Keratinocyte (primary cell): ENCODE measurements around the gene AK9. TPM values are rescaled to one million over a fixed set of nuclear protein-coding genes. Genes with fewer than 3 reads are reported as not detected.

Experiments used
- DNase-seq: peaks from one replicate; pipeline ENCODE4 v3.0.0-alpha.2; 2011; ENCODE audit warnings: low read depth, missing footprints, low spot score
- FAIRE-seq: peaks from 2 replicates; lab custom pipeline; 2011; peaks lifted over from hg19 to GRCh38; lab: Jason Lieb, UNC
- H2AFZ ChIP-seq: 2 replicates; pipeline ENCODE4 v1.6.0; 2012; ENCODE audit warnings: low read length, control low read depth, inconsistent platforms; ENCODE audit not compliant: control insufficient read depth
- H3K27ac ChIP-seq: 2 replicates; pipeline ENCODE4 v1.5.1; 2011; ENCODE audit warnings: low read length; ENCODE audit not compliant: control insufficient read depth, insufficient read depth
- H3K27me3 ChIP-seq: 3 replicates; pipeline ENCODE4 v1.6.0; 2011; ENCODE audit warnings: low read length; ENCODE audit not compliant: control insufficient read depth, insufficient read depth; ENCODE audit errors: extremely low read depth
- H3K36me3 ChIP-seq, 2 experiments: 2 replicates in 1 of 2; 3 replicates in 1 of 2; pipeline ENCODE4 v1.5.1; 2011; ENCODE audit warnings: low read length in 2 of 2, mild to moderate bottlenecking in 1 of 2; ENCODE audit not compliant: control insufficient read depth in 2 of 2, insufficient read depth in 2 of 2; ENCODE audit errors: extremely low read depth in 1 of 2
- H3K4me1 ChIP-seq: 3 replicates; pipeline ENCODE4 v1.5.1; 2011; ENCODE audit warnings: low read length; ENCODE audit not compliant: control insufficient read depth, insufficient read depth; ENCODE audit errors: extremely low read depth
- H3K4me2 ChIP-seq: 3 replicates; pipeline ENCODE4 v1.6.0; 2011; ENCODE audit warnings: low read depth, low read length; ENCODE audit not compliant: control insufficient read depth, insufficient read depth; ENCODE audit errors: extremely low read depth
- H3K4me3 ChIP-seq, 3 experiments: fragments of 200-600 bp in 1 of 3; sonication (generic) in 1 of 3; 2 replicates in 2 of 3; 3 replicates in 1 of 3; pipeline ENCODE4 v1.5.1; 2011 to 2016; ENCODE audit warnings: low read length in 3 of 3, mild to moderate bottlenecking in 3 of 3, control low read depth in 2 of 3, inconsistent platforms in 1 of 3, low read depth in 1 of 3, mixed read lengths in 1 of 3, mixed run types in 1 of 3, moderate library complexity in 1 of 3; ENCODE audit not compliant: control insufficient read depth in 2 of 3, insufficient read depth in 2 of 3; ENCODE audit errors: extremely low read depth in 1 of 3
- H3K79me2 ChIP-seq: 2 replicates; pipeline ENCODE4 v1.6.0; 2012; ENCODE audit warnings: low read length; ENCODE audit not compliant: control insufficient read depth, insufficient read depth
- H3K9ac ChIP-seq: 3 replicates; pipeline ENCODE4 v1.6.0; 2011; ENCODE audit warnings: low read length; ENCODE audit not compliant: control insufficient read depth, insufficient read depth; ENCODE audit errors: extremely low read depth
- H3K9me1 ChIP-seq: 3 replicates; pipeline ENCODE4 v1.6.0; 2011; ENCODE audit warnings: low read length; ENCODE audit not compliant: control insufficient read depth, insufficient read depth; ENCODE audit errors: extremely low read depth
- H3K9me3 ChIP-seq: 2 replicates; pipeline ENCODE4 v1.5.1; 2012; ENCODE audit warnings: low read depth, low read length; ENCODE audit not compliant: control insufficient read depth
- H4K20me1 ChIP-seq: 3 replicates; pipeline ENCODE4 v1.6.0; 2011; ENCODE audit warnings: low read length; ENCODE audit not compliant: control insufficient read depth, insufficient read depth; ENCODE audit errors: extremely low read depth
- EZH2 ChIP-seq: IDR thresholded peaks from one replicate; pipeline ENCODE4 v1.6.1; 2012; ENCODE audit warnings: inconsistent platforms, mild to moderate bottlenecking, low read length, moderate library complexity
- dilution Hi-C: fragments of 300-500 bp; cut with MboI; formaldehyde crosslinking; loops from one replicate; pipeline ENCODE4 v1.7.0; 2020; ENCODE audit warnings: low sequenced_read_pairs; ENCODE audit not compliant: extremely low pct_ligation_motif_present
- polyA plus RNA-seq, 5 experiments: library from polyadenylated mRNA; depleted of rRNA in 3 of 5; stranded (reverse) in 3 of 5; stranded (forward) in 1 of 5; unstranded in 1 of 5; fragments of >200 nt; gene quantifications; 1 replicate in 1 of 5; 2 replicates in 3 of 5; 3 replicates in 1 of 5; pipeline versions ENCODE4 v1.2.1 to v1.2.3, GENCODE V29; 2011 to 2012; ENCODE audit warnings: missing spikeins in 2 of 5, low read depth in 1 of 5, low replicate concordance in 1 of 5
- TF ChIP-seq, protein P1 (sequence below), 3 experiments: IDR thresholded peaks in 1 of 3; conservative IDR thresholded peaks in 1 of 3; optimal IDR thresholded peaks in 1 of 3; 2 replicates in 2 of 3; 3 replicates in 1 of 3; pipeline versions ENCODE3 to v1.5.1; 2011; ENCODE audit warnings: low read length in 3 of 3, mild to moderate bottlenecking in 3 of 3, moderate library complexity in 2 of 3, control low read depth in 1 of 3, inconsistent platforms in 1 of 3; ENCODE audit not compliant: insufficient read depth in 2 of 3; ENCODE audit errors: extremely low read depth in 1 of 3

AK9 gene
- polyA plus RNA-seq, 1 donor (not counting 4 experiments of a cell fraction or from before 2014, with no cell fraction given), result 1.8 TPM

DNA sequence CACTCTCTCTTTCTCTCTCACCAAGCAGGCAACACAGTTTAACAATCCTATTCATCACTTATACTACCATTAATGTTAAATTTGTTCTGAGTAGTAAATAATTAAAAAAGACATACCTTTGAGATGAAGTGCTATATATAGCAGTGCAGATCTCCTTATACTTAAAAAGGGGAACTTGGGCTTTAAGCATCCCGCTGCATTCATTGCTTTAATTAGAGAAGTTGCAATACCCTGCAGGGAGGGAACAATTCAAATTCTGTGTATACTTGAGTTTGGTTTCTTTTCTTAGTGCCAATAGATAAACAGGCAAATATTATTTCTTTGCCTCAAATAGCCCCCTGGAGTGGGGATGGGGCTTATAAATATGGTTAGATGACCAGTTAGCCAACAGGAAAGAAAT lies 197.1 kb downstream of the AK9 start:
- Histone ChIP-seq H3K36me3 (no peaks in the 10 kb centered on the region), H3K4me1 (no peaks in the 10 kb centered on the region), H3K9me3 (no peaks in the 10 kb centered on the region), H3K79me2 (no peaks in the 10 kb centered on the region), H4K20me1 (no peaks in the 10 kb centered on the region), H3K27me3 (peaks cover 6% of the 10 kb centered on the region), H3K27ac (no peak overlapping the region), H2AFZ (no peak overlapping the region), H3K4me3 (no peak overlapping the region), H3K9me1 (no peaks in the 10 kb centered on the region), H3K9ac (no peak overlapping the region), H3K4me2 (no peak overlapping the region)
- dilution Hi-C loops, result no loop called here
- TF ChIP-seq, protein P1, sequence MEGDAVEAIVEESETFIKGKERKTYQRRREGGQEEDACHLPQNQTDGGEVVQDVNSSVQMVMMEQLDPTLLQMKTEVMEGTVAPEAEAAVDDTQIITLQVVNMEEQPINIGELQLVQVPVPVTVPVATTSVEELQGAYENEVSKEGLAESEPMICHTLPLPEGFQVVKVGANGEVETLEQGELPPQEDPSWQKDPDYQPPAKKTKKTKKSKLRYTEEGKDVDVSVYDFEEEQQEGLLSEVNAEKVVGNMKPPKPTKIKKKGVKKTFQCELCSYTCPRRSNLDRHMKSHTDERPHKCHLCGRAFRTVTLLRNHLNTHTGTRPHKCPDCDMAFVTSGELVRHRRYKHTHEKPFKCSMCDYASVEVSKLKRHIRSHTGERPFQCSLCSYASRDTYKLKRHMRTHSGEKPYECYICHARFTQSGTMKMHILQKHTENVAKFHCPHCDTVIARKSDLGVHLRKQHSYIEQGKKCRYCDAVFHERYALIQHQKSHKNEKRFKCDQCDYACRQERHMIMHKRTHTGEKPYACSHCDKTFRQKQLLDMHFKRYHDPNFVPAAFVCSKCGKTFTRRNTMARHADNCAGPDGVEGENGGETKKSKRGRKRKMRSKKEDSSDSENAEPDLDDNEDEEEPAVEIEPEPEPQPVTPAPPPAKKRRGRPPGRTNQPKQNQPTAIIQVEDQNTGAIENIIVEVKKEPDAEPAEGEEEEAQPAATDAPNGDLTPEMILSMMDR (optimal IDR thresholded peaks at IDR 0.05 in 1 of 3, IDR thresholded peaks at IDR 0.05 in 1 of 3, conservative IDR thresholded peaks at IDR 0.05 in 1 of 3; ENCODE audit: extremely low read depth in 1 of 3, insufficient read depth in 2 of 3, low read length in 3 of 3), result no peak
- TF ChIP-seq EZH2, result no peak
- FAIRE-seq (no peak), DNase-seq (no peak)

DNA sequence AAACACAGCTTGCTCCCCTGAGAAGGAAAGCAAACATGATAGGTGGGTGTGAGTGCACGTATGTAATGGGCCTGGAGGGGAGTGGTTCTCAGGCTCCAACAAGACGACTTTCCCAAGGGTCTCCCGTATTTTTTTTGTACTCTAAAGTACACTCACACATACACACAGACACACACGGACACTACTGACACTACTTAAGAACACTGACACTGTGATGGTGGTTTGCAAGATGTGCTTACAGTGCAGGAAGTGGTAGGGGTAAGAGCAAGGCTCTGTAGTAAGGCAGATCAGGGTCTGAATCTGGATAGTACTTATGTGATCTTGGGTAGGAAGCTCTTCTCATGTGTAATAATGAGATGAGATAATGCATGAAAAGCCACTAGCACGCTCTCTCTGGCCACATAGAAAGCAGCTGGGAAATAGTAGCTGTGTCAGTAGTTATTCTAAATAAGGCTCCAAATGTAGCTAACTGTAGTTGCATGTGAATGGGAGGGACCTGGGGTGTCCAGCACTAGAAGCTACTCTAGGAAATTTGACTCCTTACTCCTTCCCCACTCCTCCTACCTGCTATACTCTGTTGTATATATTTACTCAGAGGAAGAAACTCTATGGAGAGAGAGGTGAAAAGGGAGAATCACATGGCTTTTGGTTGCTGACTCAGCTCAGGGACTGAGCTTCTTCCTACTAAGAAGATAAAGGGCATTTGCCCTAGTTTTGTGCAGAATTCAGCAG lies 199.6 kb downstream of the AK9 start:
- no peaks in the 10 kb centered on the region for H3K36me3 ChIP-seq
- no peak for TF ChIP-seq EZH2
- TF ChIP-seq, protein P1 (optimal IDR thresholded peaks at IDR 0.05 in 1 of 3, IDR thresholded peaks at IDR 0.05 in 1 of 3, conservative IDR thresholded peaks at IDR 0.05 in 1 of 3; ENCODE audit: extremely low read depth in 1 of 3, insufficient read depth in 2 of 3, low read length in 3 of 3), result no peak
- DNase-seq, result no peak
- H3K79me2 ChIP-seq, result no peaks in the 10 kb centered on the region
- H3K9ac ChIP-seq, result no peak overlapping the region
- no peak overlapping the region for H3K4me2 ChIP-seq
- peak; percentile 13 for FAIRE-seq
- dilution Hi-C loops, result no loop called here
- no peaks in the 10 kb centered on the region for H3K9me1 ChIP-seq
- no peaks in the 10 kb centered on the region for H3K9me3 ChIP-seq
- H3K27me3 ChIP-seq, result no peaks in the 10 kb centered on the region
- H3K4me3 ChIP-seq, result no peak overlapping the region
- no peak overlapping the region for H2AFZ ChIP-seq
- no peak overlapping the region for H3K27ac ChIP-seq
- H3K4me1 ChIP-seq, result no peaks in the 10 kb centered on the region
- no peaks in the 10 kb centered on the region for H4K20me1 ChIP-seq
